Fibroblast of lung (primary cell): ENCODE measurements around the gene AGBL1. TPM values are rescaled to one million over a fixed set of nuclear protein-coding genes. Genes with fewer than 3 reads are reported as not detected.

Experiments
- DNase-seq, 2 donors: peaks; one replicate each; pipeline versions ENCODE4 v3.0.0 to v3.0.0-alpha.2; 2010; ENCODE audit warnings: low read depth in 2 of 2
- H2AFZ ChIP-seq: 2 replicates; pipeline ENCODE4 v1.5.1; 2012; ENCODE audit warnings: low read length, control low read depth, inconsistent platforms
- H3K27ac ChIP-seq: 2 replicates; pipeline ENCODE4 v1.5.1; 2011; ENCODE audit warnings: low read length, control low read depth; ENCODE audit not compliant: insufficient read depth
- H3K27me3 ChIP-seq: 2 replicates; pipeline ENCODE4 v1.5.1; 2011; ENCODE audit warnings: mild to moderate bottlenecking, low read length; ENCODE audit not compliant: control insufficient read depth, insufficient read depth
- H3K36me3 ChIP-seq: 2 replicates; pipeline ENCODE4 v1.5.1; 2011; ENCODE audit warnings: low read length; ENCODE audit not compliant: control insufficient read depth, insufficient read depth
- H3K4me1 ChIP-seq: 2 replicates; pipeline ENCODE4 v1.5.1; 2011; ENCODE audit warnings: low read length; ENCODE audit not compliant: control insufficient read depth, insufficient read depth; ENCODE audit errors: extremely low read depth
- H3K4me2 ChIP-seq: 2 replicates; pipeline ENCODE4 v1.5.1; 2011; ENCODE audit warnings: low read length, control low read depth; ENCODE audit not compliant: insufficient read depth; ENCODE audit errors: extremely low read depth
- H3K4me3 ChIP-seq, 4 experiments: fragments of 200-600 bp in 1 of 4; sonication (generic) in 1 of 4; replicated peaks in 1 of 4; 2 replicates each; pipeline ENCODE4 v1.5.1; 2011 to 2016; ENCODE audit warnings: low read length in 4 of 4, low read depth in 3 of 4, mild to moderate bottlenecking in 3 of 4, control low read depth in 2 of 4, inconsistent platforms in 1 of 4, mixed read lengths in 1 of 4; ENCODE audit not compliant: insufficient read depth in 1 of 4; ENCODE audit errors: control extremely low read depth in 1 of 4
- H3K79me2 ChIP-seq: 2 replicates; pipeline ENCODE4 v1.5.1; 2012; ENCODE audit warnings: mild to moderate bottlenecking, low read length, inconsistent platforms; ENCODE audit not compliant: control insufficient read depth, insufficient read depth
- H3K9ac ChIP-seq: 2 replicates; pipeline ENCODE4 v1.5.1; 2011; ENCODE audit warnings: mild to moderate bottlenecking, low read length, control low read depth; ENCODE audit not compliant: insufficient read depth
- H3K9me3 ChIP-seq: 2 replicates; pipeline ENCODE4 v1.5.1; 2012; ENCODE audit warnings: low read depth, low read length; ENCODE audit not compliant: control insufficient read depth, insufficient read depth
- H4K20me1 ChIP-seq: 2 replicates; pipeline ENCODE4 v1.5.1; 2011; ENCODE audit warnings: low read length; ENCODE audit not compliant: control insufficient read depth, insufficient read depth; ENCODE audit errors: extremely low read depth
- CTCF ChIP-seq, 2 donors: IDR thresholded peaks in 1 of 2; conservative IDR thresholded peaks in 1 of 2; 1 replicate in 1 of 2; 2 replicates in 1 of 2; pipeline ENCODE4 v1.5.1; 2011 to 2012; ENCODE audit warnings: low read length in 2 of 2, control low read depth in 1 of 2, inconsistent platforms in 1 of 2, low read depth in 1 of 2, mild to moderate bottlenecking in 1 of 2
- EZH2 ChIP-seq: IDR thresholded peaks from 2 replicates; pipeline ENCODE4 v1.5.1; 2012; ENCODE audit warnings: low read length, control low read depth, mild to moderate bottlenecking; ENCODE audit errors: missing control alignments
- polyA plus RNA-seq, 2 donors: library from polyadenylated mRNA; depleted of rRNA in 1 of 2; stranded (reverse) in 1 of 2; unstranded in 1 of 2; fragments of >200 nt; gene quantifications; 2 replicates each; pipeline ENCODE4 v1.2.1, GENCODE V29; 2011 to 2012; ENCODE audit warnings: missing spikeins in 1 of 2
- total RNA-seq: library from RNA; depleted of rRNA; stranded (reverse); fragments of >200 nt; gene quantifications from 2 replicates; pipeline ENCODE4 v1.2.1, GENCODE V29; 2014

Gene AGBL1
- total and polyA plus RNA-seq, 2 donors (not counting 1 experiment from before 2014, with no cell fraction given), result not detected

- no peaks in the 10 kb centered on the region for H3K36me3 ChIP-seq
- no peak overlapping the region for H3K4me3 ChIP-seq
- no peak overlapping the region for H3K9ac ChIP-seq
- TF ChIP-seq EZH2 (no peak), CTCF (conservative IDR thresholded peaks at IDR 0.05 in 1 of 2, IDR thresholded peaks at IDR 0.05 in 1 of 2; ENCODE audit: low read depth in 1 of 2, low read length in 2 of 2) (no peak)
- H3K4me1 ChIP-seq, result peaks cover 5% of the 10 kb centered on the region
- H3K79me2 ChIP-seq, result no peaks in the 10 kb centered on the region
- peak; percentile 1 to 57 for DNase-seq
- no peak overlapping the region for H2AFZ ChIP-seq
- H3K4me2 ChIP-seq, result no peak overlapping the region
- H4K20me1 ChIP-seq, result no peaks in the 10 kb centered on the region
- no peaks in the 10 kb centered on the region for H3K9me3 ChIP-seq
- no peak overlapping the region for H3K27ac ChIP-seq
- H3K27me3 ChIP-seq, result no peaks in the 10 kb centered on the region
Observed at GRCh38 chr15:86865920-86866319, 786.2 kb downstream of the AGBL1 start.

- Histone ChIP-seq H3K4me2 (no peak overlapping the region), H3K4me3 (no peak overlapping the region), H4K20me1 (no peaks in the 10 kb centered on the region), H3K4me1 (peaks cover under 1% of the 10 kb centered on the region), H3K27me3 (no peaks in the 10 kb centered on the region), H3K36me3 (no peaks in the 10 kb centered on the region), H3K27ac (no peak overlapping the region), H3K9me3 (no peaks in the 10 kb centered on the region), H2AFZ (no peak overlapping the region), H3K9ac (no peak overlapping the region), H3K79me2 (no peaks in the 10 kb centered on the region)
- TF ChIP-seq EZH2 (no peak), CTCF (conservative IDR thresholded peaks at IDR 0.05 in 1 of 2, IDR thresholded peaks at IDR 0.05 in 1 of 2; ENCODE audit: low read depth in 1 of 2, low read length in 2 of 2) (no peak)
- no peak for DNase-seq
Observed at GRCh38 chr15:86870846-86871245, 791.2 kb downstream of the AGBL1 start.

- Histone ChIP-seq H2AFZ (no peak overlapping the region), H3K27me3 (no peaks in the 10 kb centered on the region)
Observed at GRCh38 chr15:86871964-86872363, 792.3 kb downstream of the AGBL1 start.

More at GRCh38 chr15:86871964-86872363, 792.3 kb downstream of the AGBL1 start:
- H3K4me3 ChIP-seq, result no peak overlapping the region
- H4K20me1 ChIP-seq, result no peaks in the 10 kb centered on the region
- DNase-seq, result no peak
- H3K36me3 ChIP-seq, result no peaks in the 10 kb centered on the region
- no peaks in the 10 kb centered on the region for H3K4me1 ChIP-seq
- no peak overlapping the region for H3K4me2 ChIP-seq
- no peak for TF ChIP-seq CTCF (conservative IDR thresholded peaks at IDR 0.05 in 1 of 2, IDR thresholded peaks at IDR 0.05 in 1 of 2; ENCODE audit: low read depth in 1 of 2, low read length in 2 of 2)
- no peak for TF ChIP-seq EZH2
- H3K9me3 ChIP-seq, result no peaks in the 10 kb centered on the region
- H3K27ac ChIP-seq, result no peak overlapping the region
- H3K79me2 ChIP-seq, result no peaks in the 10 kb centered on the region
- H3K9ac ChIP-seq, result no peak overlapping the region
